Cardiac atrium fibroblast (primary cell): ENCODE results near the gene TENT5D. TPM values are rescaled to one million over a fixed set of nuclear protein-coding genes. Genes with fewer than 3 reads are reported as not detected.

ENCODE experiments used
- total RNA-seq: library from RNA; depleted of rRNA; stranded (reverse); fragments of >200 nt; gene quantifications from 2 replicates; pipeline ENCODE4 v1.2.3, GENCODE V29; 2015

Gene TENT5D
- total RNA-seq, result not detected in 2 replicates

GRCh38 chrX:80420147-80420546 lies at the start of gene TENT5D:
Gene TENT5D (plus strand): TSS chrX:80420447. CDS start chrX:80442540, 22,093 bp downstream.

